Keratinocyte (primary cell): Measurements from ENCODE around the gene MND1. TPM values are rescaled to one million over a fixed set of nuclear protein-coding genes. Genes with fewer than 3 reads are reported as not detected.

Source experiments
- DNase-seq: peaks from one replicate; pipeline ENCODE4 v3.0.0-alpha.2; 2011; ENCODE audit warnings: low read depth, missing footprints, low spot score
- FAIRE-seq: peaks from 2 replicates; lab custom pipeline; 2011; peaks lifted over from hg19 to GRCh38; lab: Jason Lieb, UNC
- H2AFZ ChIP-seq: 2 replicates; pipeline ENCODE4 v1.6.0; 2012; ENCODE audit warnings: low read length, control low read depth, inconsistent platforms; ENCODE audit not compliant: control insufficient read depth
- H3K27ac ChIP-seq: 2 replicates; pipeline ENCODE4 v1.5.1; 2011; ENCODE audit warnings: low read length; ENCODE audit not compliant: control insufficient read depth, insufficient read depth
- H3K27me3 ChIP-seq: 3 replicates; pipeline ENCODE4 v1.6.0; 2011; ENCODE audit warnings: low read length; ENCODE audit not compliant: control insufficient read depth, insufficient read depth; ENCODE audit errors: extremely low read depth
- H3K36me3 ChIP-seq, 2 experiments: 2 replicates in 1 of 2; 3 replicates in 1 of 2; pipeline ENCODE4 v1.5.1; 2011; ENCODE audit warnings: low read length in 2 of 2, mild to moderate bottlenecking in 1 of 2; ENCODE audit not compliant: control insufficient read depth in 2 of 2, insufficient read depth in 2 of 2; ENCODE audit errors: extremely low read depth in 1 of 2
- H3K4me1 ChIP-seq: 3 replicates; pipeline ENCODE4 v1.5.1; 2011; ENCODE audit warnings: low read length; ENCODE audit not compliant: control insufficient read depth, insufficient read depth; ENCODE audit errors: extremely low read depth
- H3K4me2 ChIP-seq: 3 replicates; pipeline ENCODE4 v1.6.0; 2011; ENCODE audit warnings: low read depth, low read length; ENCODE audit not compliant: control insufficient read depth, insufficient read depth; ENCODE audit errors: extremely low read depth
- H3K4me3 ChIP-seq, 3 experiments: fragments of 200-600 bp in 1 of 3; sonication (generic) in 1 of 3; 2 replicates in 2 of 3; 3 replicates in 1 of 3; pipeline ENCODE4 v1.5.1; 2011 to 2016; ENCODE audit warnings: low read length in 3 of 3, mild to moderate bottlenecking in 3 of 3, control low read depth in 2 of 3, inconsistent platforms in 1 of 3, low read depth in 1 of 3, mixed read lengths in 1 of 3, mixed run types in 1 of 3, moderate library complexity in 1 of 3; ENCODE audit not compliant: control insufficient read depth in 2 of 3, insufficient read depth in 2 of 3; ENCODE audit errors: extremely low read depth in 1 of 3
- H3K79me2 ChIP-seq: 2 replicates; pipeline ENCODE4 v1.6.0; 2012; ENCODE audit warnings: low read length; ENCODE audit not compliant: control insufficient read depth, insufficient read depth
- H3K9ac ChIP-seq: 3 replicates; pipeline ENCODE4 v1.6.0; 2011; ENCODE audit warnings: low read length; ENCODE audit not compliant: control insufficient read depth, insufficient read depth; ENCODE audit errors: extremely low read depth
- H3K9me1 ChIP-seq: 3 replicates; pipeline ENCODE4 v1.6.0; 2011; ENCODE audit warnings: low read length; ENCODE audit not compliant: control insufficient read depth, insufficient read depth; ENCODE audit errors: extremely low read depth
- H3K9me3 ChIP-seq: 2 replicates; pipeline ENCODE4 v1.5.1; 2012; ENCODE audit warnings: low read depth, low read length; ENCODE audit not compliant: control insufficient read depth
- H4K20me1 ChIP-seq: 3 replicates; pipeline ENCODE4 v1.6.0; 2011; ENCODE audit warnings: low read length; ENCODE audit not compliant: control insufficient read depth, insufficient read depth; ENCODE audit errors: extremely low read depth
- CTCF ChIP-seq, 3 experiments: IDR thresholded peaks in 1 of 3; conservative IDR thresholded peaks in 1 of 3; optimal IDR thresholded peaks in 1 of 3; 2 replicates in 2 of 3; 3 replicates in 1 of 3; pipeline versions ENCODE3 to v1.5.1; 2011; ENCODE audit warnings: low read length in 3 of 3, mild to moderate bottlenecking in 3 of 3, moderate library complexity in 2 of 3, control low read depth in 1 of 3, inconsistent platforms in 1 of 3; ENCODE audit not compliant: insufficient read depth in 2 of 3; ENCODE audit errors: extremely low read depth in 1 of 3
- EZH2 ChIP-seq: IDR thresholded peaks from one replicate; pipeline ENCODE4 v1.6.1; 2012; ENCODE audit warnings: inconsistent platforms, mild to moderate bottlenecking, low read length, moderate library complexity
- dilution Hi-C: fragments of 300-500 bp; cut with MboI; formaldehyde crosslinking; loops from one replicate; pipeline ENCODE4 v1.7.0; 2020; ENCODE audit warnings: low sequenced_read_pairs; ENCODE audit not compliant: extremely low pct_ligation_motif_present
- polyA plus RNA-seq, 5 experiments: library from polyadenylated mRNA; depleted of rRNA in 3 of 5; stranded (reverse) in 3 of 5; stranded (forward) in 1 of 5; unstranded in 1 of 5; fragments of >200 nt; gene quantifications; 1 replicate in 1 of 5; 2 replicates in 3 of 5; 3 replicates in 1 of 5; pipeline versions ENCODE4 v1.2.1 to v1.2.3, GENCODE V29; 2011 to 2012; ENCODE audit warnings: missing spikeins in 2 of 5, low read depth in 1 of 5, low replicate concordance in 1 of 5

Gene MND1
- polyA plus RNA-seq, 1 donor (not counting 4 experiments of a cell fraction or from before 2014, with no cell fraction given): 4.9 TPM

GRCh38 chr4:153398713-153399112, 54.2 kb downstream of the MND1 start:
- FAIRE-seq (peak; percentile 90), DNase-seq (no peak)
- H3K27ac ChIP-seq: no peak overlapping the region
- H2AFZ ChIP-seq: no peak overlapping the region
- H3K36me3 ChIP-seq: no peaks in the 10 kb centered on the region
- no peaks in the 10 kb centered on the region for H3K9me3 ChIP-seq
- no peaks in the 10 kb centered on the region for H3K27me3 ChIP-seq
- H3K4me2 ChIP-seq: no peak overlapping the region
- H3K9ac ChIP-seq: no peak overlapping the region
- H3K4me1 ChIP-seq: peaks cover 9% of the 10 kb centered on the region
- no peak overlapping the region for H3K4me3 ChIP-seq
- H3K79me2 ChIP-seq: no peaks in the 10 kb centered on the region
- dilution Hi-C loops: no loop called here
- no peaks in the 10 kb centered on the region for H4K20me1 ChIP-seq
- no peak for TF ChIP-seq CTCF (optimal IDR thresholded peaks at IDR 0.05 in 1 of 3, IDR thresholded peaks at IDR 0.05 in 1 of 3, conservative IDR thresholded peaks at IDR 0.05 in 1 of 3; ENCODE audit: extremely low read depth in 1 of 3, insufficient read depth in 2 of 3, low read length in 3 of 3)
- no peak for TF ChIP-seq EZH2
- no peaks in the 10 kb centered on the region for H3K9me1 ChIP-seq

GRCh38 chr4:153399358-153399757, 54.9 kb downstream of the MND1 start:
- Histone ChIP-seq H3K4me1 (peaks cover 9% of the 10 kb centered on the region), H3K36me3 (no peaks in the 10 kb centered on the region), H3K4me2 (no peak overlapping the region), H3K9me3 (no peaks in the 10 kb centered on the region), H3K27ac (no peak overlapping the region), H4K20me1 (no peaks in the 10 kb centered on the region), H3K4me3 (no peak overlapping the region), H3K27me3 (no peaks in the 10 kb centered on the region), H3K79me2 (no peaks in the 10 kb centered on the region), H3K9me1 (no peaks in the 10 kb centered on the region), H2AFZ (no peak overlapping the region), H3K9ac (no peak overlapping the region)
- FAIRE-seq: peak; percentile 29
- DNase-seq: no peak
- dilution Hi-C loops: no loop called here
- TF ChIP-seq CTCF (optimal IDR thresholded peaks at IDR 0.05 in 1 of 3, IDR thresholded peaks at IDR 0.05 in 1 of 3, conservative IDR thresholded peaks at IDR 0.05 in 1 of 3; ENCODE audit: extremely low read depth in 1 of 3, insufficient read depth in 2 of 3, low read length in 3 of 3) (no peak), EZH2 (no peak)
